BLaER1 treated with 17β-estradiol and CSF1 and Interleukin-3, amounts not matched to agents 10 nM and 100 nM (cell line): ENCODE measurements around the gene LUZP4.
"Not testable (repeated sequence)": the region's sequence is repeated elsewhere in the genome, so short reads cannot be mapped to it uniquely, and the experiment has no call there.

ENCODE experiments used
- H3K27ac ChIP-seq, 11 experiments: shearing (Covaris generic); formaldehyde crosslinking; 2 replicates each; pipeline ENCODE4 v1.8.1; 2022
- H3K27me3 ChIP-seq, 11 experiments: shearing (Covaris generic); formaldehyde crosslinking; 2 replicates each; pipeline ENCODE4 v1.8.1; 2022
- H3K36me3 ChIP-seq, 11 experiments: shearing (Covaris generic); formaldehyde crosslinking; 2 replicates each; pipeline ENCODE4 v1.8.1; 2022
- H3K4me1 ChIP-seq, 10 experiments: shearing (Covaris generic); formaldehyde crosslinking; 2 replicates each; pipeline ENCODE4 v1.8.1; 2022
- H3K4me2 ChIP-seq, 11 experiments: shearing (Covaris generic); formaldehyde crosslinking; 2 replicates each; pipeline ENCODE4 v1.8.1; 2022
- H3K4me3 ChIP-seq, 10 experiments: shearing (Covaris generic); formaldehyde crosslinking; 2 replicates each; pipeline ENCODE4 v1.8.1; 2022
- H3K9ac ChIP-seq, 11 experiments: shearing (Covaris generic); formaldehyde crosslinking; 2 replicates each; pipeline ENCODE4 v1.8.1; 2022
- H3K9me3 ChIP-seq, 11 experiments: shearing (Covaris generic); formaldehyde crosslinking; replicated peaks in 1 of 11; 2 replicates each; pipeline ENCODE4 v1.8.1; 2022
- H4K20me1 ChIP-seq, 11 experiments: shearing (Covaris generic); formaldehyde crosslinking; 2 replicates each; pipeline ENCODE4 v1.8.1; 2022
- Cebpa-rat ChIP-seq, 11 experiments: shearing (Covaris generic); IDR thresholded peaks; 2 replicates each; pipeline ENCODE4 v1.8.1; 2022

The LUZP4 gene

DNA sequence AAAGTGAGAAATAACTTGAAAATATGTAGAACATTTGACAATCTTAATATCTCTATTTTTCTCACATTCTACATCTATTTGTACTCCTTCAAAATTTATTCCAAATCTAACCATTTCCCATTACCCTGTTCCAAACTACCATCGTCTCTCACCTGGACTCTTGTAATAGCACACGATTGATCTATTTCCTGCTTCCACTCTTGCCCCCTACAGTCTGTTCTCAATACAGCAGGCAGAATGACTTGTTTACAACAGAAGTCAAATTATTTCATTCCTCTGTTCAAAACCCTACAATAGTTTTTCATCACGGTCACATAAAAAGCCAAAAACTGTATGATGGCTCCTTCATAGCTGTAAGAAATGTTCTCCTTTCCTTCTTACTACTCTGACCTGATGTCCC is 21.1 kb upstream of the LUZP4 start:
- Histone ChIP-seq H3K4me2 (no peak overlapping the region), H3K27me3 (peaks cover 75 to 95% (median 87%) of the 10 kb centered on the region in 11 experiments), H4K20me1 (no peaks in the 10 kb centered on the region), H3K36me3 (no peaks in the 10 kb centered on the region), H3K27ac (no peak overlapping the region), H3K4me3 (no peak overlapping the region), H3K9ac (no peak overlapping the region), H3K9me3 (no peaks in the 10 kb centered on the region), H3K4me1 (no peaks in the 10 kb centered on the region)
- no peak for TF ChIP-seq Cebpa-rat (IDR thresholded peaks at IDR 0.05)

DNA sequence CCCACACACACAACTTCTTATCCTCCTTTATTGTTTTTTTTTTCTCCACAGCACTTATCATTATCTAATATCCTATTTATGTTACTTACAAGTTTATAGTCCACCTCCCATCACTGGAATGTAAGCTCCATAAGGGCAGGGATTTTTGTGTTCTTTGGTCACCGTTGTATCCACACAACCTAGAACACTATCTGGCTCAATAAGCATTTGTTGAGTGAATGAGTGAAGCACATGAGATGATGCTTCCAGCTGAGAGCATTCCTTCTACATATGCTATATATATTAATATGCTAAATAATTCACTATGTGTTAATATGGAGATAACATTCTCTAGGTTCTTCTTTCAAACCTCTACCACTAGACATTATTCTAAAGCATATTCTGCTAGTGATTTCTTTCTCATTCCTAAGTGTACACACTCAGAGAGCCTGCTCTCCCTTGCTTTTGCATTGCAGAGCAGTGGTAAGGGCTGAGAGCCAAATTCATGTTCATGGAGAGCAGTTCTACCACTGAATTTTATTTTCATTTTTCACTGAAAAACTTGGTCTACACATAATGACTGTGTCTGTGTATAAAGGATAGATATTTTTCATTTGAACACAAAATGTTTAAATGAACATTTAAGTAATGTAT is 20.3 kb upstream of the LUZP4 start:
- Histone ChIP-seq H3K4me1 (no peaks in the 10 kb centered on the region), H3K36me3 (no peaks in the 10 kb centered on the region), H3K9me3 (no peaks in the 10 kb centered on the region), H3K4me2 (no peak overlapping the region), H3K9ac (no peak overlapping the region), H3K27ac (no peak overlapping the region), H4K20me1 (no peaks in the 10 kb centered on the region), H3K27me3 (peaks cover 73 to 95% (median 86%) of the 10 kb centered on the region in 11 experiments), H3K4me3 (no peak overlapping the region)
- TF ChIP-seq Cebpa-rat (IDR thresholded peaks at IDR 0.05), result no peak

DNA sequence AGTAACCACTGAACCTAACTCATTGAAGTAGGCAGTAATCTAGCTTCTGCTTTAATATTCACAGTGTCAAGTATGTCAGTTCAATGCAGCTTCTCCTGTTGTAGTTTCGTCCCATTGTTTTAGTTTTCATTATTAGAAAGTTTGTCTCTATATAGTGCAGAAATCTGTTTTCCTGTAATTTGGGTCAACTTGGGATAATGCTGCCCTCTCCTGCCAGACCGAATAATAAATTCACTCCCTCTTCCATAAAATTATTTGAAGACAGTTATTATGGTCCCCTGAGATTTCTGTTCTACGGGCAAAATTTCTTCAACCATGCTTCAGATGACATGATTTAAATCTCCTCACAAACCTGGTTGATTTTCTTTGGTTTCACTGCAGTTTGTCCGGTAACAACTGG is 4.6 kb upstream of the LUZP4 start:
- Histone ChIP-seq H3K4me1 (no peaks in the 10 kb centered on the region), H3K27me3 (peaks cover 67 to 88% (median 80%) of the 10 kb centered on the region in 11 experiments), H4K20me1 (no peaks in the 10 kb centered on the region), H3K4me3 (no peak overlapping the region), H3K36me3 (no peaks in the 10 kb centered on the region), H3K4me2 (no peak overlapping the region), H3K9ac (no peak overlapping the region), H3K27ac (no peak overlapping the region), H3K9me3 (peaks cover 6 to 12% (median 10%) of the 10 kb centered on the region in 11 experiments; a peak in 19 of 22 replicates)
- TF ChIP-seq Cebpa-rat (IDR thresholded peaks at IDR 0.05), result no peak

DNA sequence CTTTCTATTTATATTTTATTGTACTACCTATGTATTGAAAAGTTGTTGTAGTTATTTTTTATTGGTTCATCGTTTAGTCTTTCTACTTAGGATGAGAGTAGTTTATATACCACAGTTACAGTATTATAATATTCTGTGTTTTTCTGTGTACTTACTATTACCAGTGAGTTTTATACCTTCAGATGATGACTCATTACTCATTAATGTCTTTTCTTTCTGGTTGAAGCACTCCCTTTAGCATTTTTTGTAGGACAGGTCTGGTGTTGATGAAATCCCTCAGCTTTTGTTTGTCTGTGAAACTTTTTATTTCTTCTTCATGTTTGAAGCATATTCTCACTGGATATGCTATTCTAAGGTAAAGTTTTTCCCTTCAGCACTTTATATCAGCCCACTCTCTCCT is 7.7 kb downstream of the LUZP4 start:
- Histone ChIP-seq H3K9me3 (no peaks in the 10 kb centered on the region; a peak in 1 of 22 replicates), H4K20me1 (no peaks in the 10 kb centered on the region; a peak in 1 of 22 replicates), H3K4me2 (no peak overlapping the region), H3K4me3 (no peak overlapping the region), H3K36me3 (no peaks in the 10 kb centered on the region), H3K27ac (no peak overlapping the region), H3K4me1 (no peaks in the 10 kb centered on the region), H3K9ac (no peak overlapping the region), H3K27me3 (peaks cover 64 to 100% (median 97%) of the 10 kb centered on the region in 11 experiments)
- no peak for TF ChIP-seq Cebpa-rat (IDR thresholded peaks at IDR 0.05)

DNA sequence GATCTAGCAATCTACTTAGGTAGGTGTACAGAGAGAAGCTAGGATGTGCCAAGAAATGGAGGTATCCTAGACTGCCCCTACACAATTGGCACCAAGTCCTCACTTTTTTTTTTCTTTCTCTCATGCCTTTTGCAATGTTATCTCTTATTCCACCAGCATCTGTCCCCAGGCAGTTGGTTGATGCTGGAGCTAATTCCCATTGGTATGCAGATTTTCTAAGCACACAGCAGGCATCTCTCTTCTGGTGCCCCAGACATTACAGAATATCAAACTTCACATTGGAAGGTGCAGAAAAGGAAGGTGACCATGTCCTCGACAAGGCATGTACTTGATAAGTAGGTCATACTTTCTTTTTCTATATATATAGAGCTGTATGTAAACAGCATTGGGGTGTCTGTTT is 21.6 kb downstream of the LUZP4 start:
- TF ChIP-seq Cebpa-rat (IDR thresholded peaks at IDR 0.05), result no peak
- Histone ChIP-seq H4K20me1 (no peaks in the 10 kb centered on the region), H3K4me2 (no peak overlapping the region), H3K9ac (no peak overlapping the region), H3K27me3 (peaks cover 32 to 89% (median 79%) of the 10 kb centered on the region in 11 experiments), H3K9me3 (peaks cover 8 to 25% (median 14%) of the 10 kb centered on the region in 11 experiments), H3K27ac (no peak overlapping the region), H3K4me1 (no peaks in the 10 kb centered on the region), H3K4me3 (no peak overlapping the region), H3K36me3 (no peaks in the 10 kb centered on the region)

DNA sequence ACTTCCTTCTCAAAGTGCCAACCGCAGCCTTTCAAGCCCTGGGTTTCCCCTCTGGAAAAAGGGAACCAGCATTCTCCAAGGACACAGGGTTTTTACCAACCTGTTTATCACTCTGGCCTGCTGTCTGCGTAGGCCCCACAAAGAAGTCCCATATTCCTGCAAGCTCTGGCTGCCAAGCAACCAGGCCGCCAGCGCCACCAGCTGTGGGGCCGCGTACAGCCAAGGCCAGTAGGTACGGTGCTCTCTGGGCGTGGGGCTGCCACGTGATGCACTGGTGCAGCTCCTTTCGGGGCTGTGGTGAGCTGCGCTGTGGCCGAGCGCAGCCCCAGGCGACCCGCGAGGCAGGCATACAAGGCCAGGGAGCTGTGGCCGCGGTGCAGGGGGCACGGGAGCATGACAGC is 22.1 kb downstream of the LUZP4 start:
- Histone ChIP-seq H3K4me2 (no peak overlapping the region), H3K4me3 (no peak overlapping the region), H4K20me1 (no peaks in the 10 kb centered on the region), H3K9me3 (peaks cover 12 to 29% (median 19%) of the 10 kb centered on the region in 11 experiments), H3K27me3 (peaks cover 32 to 89% (median 79%) of the 10 kb centered on the region in 11 experiments; a peak in 21 of 22 replicates), H3K9ac (no peak overlapping the region), H3K4me1 (no peaks in the 10 kb centered on the region), H3K36me3 (no peaks in the 10 kb centered on the region), H3K27ac (no peak overlapping the region)
- TF ChIP-seq Cebpa-rat (IDR thresholded peaks at IDR 0.05), result no peak

DNA sequence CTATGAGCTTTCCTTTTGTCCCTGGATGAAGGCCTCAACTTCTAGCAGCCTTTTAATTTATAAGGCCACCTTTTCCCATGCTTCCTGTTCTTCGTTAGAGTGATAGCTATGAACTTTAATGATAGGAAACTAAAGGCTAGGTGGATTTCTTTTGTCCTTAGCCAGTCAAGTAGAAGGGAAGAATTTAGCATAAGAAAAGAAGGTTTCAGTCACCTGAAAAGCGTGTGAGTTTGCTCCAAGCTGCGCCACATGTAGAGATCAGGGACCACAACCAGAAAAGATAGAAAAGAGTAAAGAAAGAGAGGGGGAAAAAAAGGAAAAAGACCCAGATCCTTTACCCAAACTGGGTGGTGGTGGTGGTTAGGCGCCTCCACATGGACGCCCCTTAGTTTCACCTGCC is 28.6 kb downstream of the LUZP4 start:
- Histone ChIP-seq H3K27ac (no peak overlapping the region), H3K27me3 (peaks cover 47 to 90% (median 85%) of the 10 kb centered on the region in 11 experiments; a peak in 21 of 22 replicates), H3K4me2 (no peak overlapping the region), H3K4me1 (no peaks in the 10 kb centered on the region), H3K9me3 (peaks cover 21 to 50% (median 38%) of the 10 kb centered on the region in 11 experiments), H3K36me3 (no peaks in the 10 kb centered on the region), H3K9ac (no peak overlapping the region), H3K4me3 (no peak overlapping the region), H4K20me1 (no peaks in the 10 kb centered on the region)
- no peak for TF ChIP-seq Cebpa-rat (IDR thresholded peaks at IDR 0.05)

DNA sequence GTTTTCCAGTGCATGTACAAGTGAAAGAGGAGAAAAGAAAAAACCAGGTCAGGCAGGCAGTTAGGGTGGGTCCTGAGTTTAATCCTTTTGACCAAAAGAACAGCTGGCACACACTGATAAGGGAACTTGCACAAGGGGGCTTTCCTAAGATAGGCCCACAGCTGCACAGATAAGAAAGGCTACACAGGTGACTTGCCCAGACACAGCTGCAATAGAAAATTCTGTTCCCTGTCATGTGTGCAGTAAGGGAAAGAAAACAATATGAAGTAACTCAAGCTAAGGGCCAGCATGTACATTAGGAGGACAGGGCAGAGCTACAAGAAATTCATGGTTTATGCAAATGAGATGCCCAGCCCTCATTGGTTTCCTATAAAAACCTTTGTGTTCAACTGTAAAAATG is 32.9 kb downstream of the LUZP4 start:
- no peaks in the 10 kb centered on the region for H4K20me1 ChIP-seq
- no peak overlapping the region for H3K27ac ChIP-seq
- no peaks in the 10 kb centered on the region for H3K36me3 ChIP-seq
- H3K4me3 ChIP-seq, result no peak overlapping the region
- TF ChIP-seq Cebpa-rat (IDR thresholded peaks at IDR 0.05), result no peak
- no peak overlapping the region for H3K4me2 ChIP-seq
- H3K27me3 ChIP-seq, result peaks cover 53 to 92% (median 88%) of the 10 kb centered on the region in 11 experiments; a peak in 21 of 22 replicates
- H3K9me3 ChIP-seq, result peaks cover 8 to 33% (median 26%) of the 10 kb centered on the region in 11 experiments; a peak in 21 of 22 replicates
- H3K4me1 ChIP-seq, result no peaks in the 10 kb centered on the region
- no peak overlapping the region for H3K9ac ChIP-seq

DNA sequence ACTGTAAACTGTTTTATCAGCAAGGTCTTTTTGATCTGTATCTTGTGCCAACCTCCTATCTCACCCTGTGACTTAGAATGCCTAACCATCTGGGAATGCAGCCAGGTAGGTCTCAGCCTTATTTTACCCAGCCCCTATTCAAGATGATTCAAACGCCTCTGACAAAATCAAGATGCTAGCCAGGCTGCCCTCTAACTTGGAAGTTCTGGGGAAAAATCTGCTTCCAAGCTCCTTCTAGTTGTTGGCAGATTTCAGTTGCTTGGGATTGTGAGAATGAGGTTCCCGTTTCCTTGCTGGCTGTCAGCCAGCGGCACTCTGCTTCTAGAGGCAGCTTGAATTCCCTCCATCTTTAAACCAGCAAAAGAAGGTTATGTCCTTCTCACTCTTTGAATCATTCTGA is 34.7 kb downstream of the LUZP4 start:
- no peak overlapping the region for H3K4me2 ChIP-seq
- no peak overlapping the region for H3K9ac ChIP-seq
- no peak overlapping the region for H3K27ac ChIP-seq
- H3K27me3 ChIP-seq, result peaks cover 58 to 92% (median 88%) of the 10 kb centered on the region in 11 experiments
- no peak overlapping the region for H3K4me3 ChIP-seq
- no peak for TF ChIP-seq Cebpa-rat (IDR thresholded peaks at IDR 0.05)
- no peaks in the 10 kb centered on the region for H3K36me3 ChIP-seq
- peaks cover 8 to 26% (median 22%) of the 10 kb centered on the region in 11 experiments; a peak in 21 of 22 replicates for H3K9me3 ChIP-seq
- peaks cover 0 to 6% (median 0%) of the 10 kb centered on the region in 10 experiments; a peak in 7 of 20 replicates for H3K4me1 ChIP-seq
- no peaks in the 10 kb centered on the region for H4K20me1 ChIP-seq

DNA sequence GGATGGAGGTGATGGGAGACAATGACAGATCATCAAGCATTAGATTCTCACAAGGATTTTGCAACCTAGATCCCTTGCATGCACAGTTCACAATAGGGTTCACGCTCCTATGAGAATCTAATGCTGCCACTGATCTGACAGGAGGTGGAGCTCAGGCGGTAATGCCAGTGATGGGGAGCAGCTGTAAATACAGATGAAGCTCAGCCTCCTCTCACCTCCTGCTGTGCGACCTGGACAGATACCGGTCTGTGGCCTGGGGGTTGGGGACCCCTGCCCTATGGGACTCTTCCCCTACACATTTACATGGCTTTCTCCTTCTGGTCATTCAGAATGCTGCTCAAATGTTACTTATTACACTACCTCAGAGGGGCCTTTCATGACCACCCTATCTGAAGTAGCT is 39.8 kb downstream of the LUZP4 start:
- peaks cover 0 to 28% (median 4%) of the 10 kb centered on the region in 10 experiments; a peak in 12 of 20 replicates for H3K4me1 ChIP-seq
- not testable (repeated sequence) for H3K9me3 ChIP-seq, H3K9ac ChIP-seq, H3K4me2 ChIP-seq, H4K20me1 ChIP-seq, H3K4me3 ChIP-seq, H3K36me3 ChIP-seq, H3K27ac ChIP-seq
- H3K27me3 ChIP-seq, result peaks cover 68 to 92% (median 90%) of the 10 kb centered on the region in 11 experiments
